Upper lobe of left lung (tissue), 4 donors: ENCODE measurements around the gene SIPA1.

Experiments
- CTCF ChIP-seq, 6 experiments: fragments of 450-650 bp in 4 of 6; fragments of 200-600 bp in 2 of 6; sonication (generic) in 2 of 6; IDR thresholded peaks; one replicate each; pipeline ENCODE4 v1.5.1; 2016 to 2019; ENCODE audit warnings: antibody characterized with exemption in 6 of 6
- POLR2A ChIP-seq, 4 donors: fragments of 450-650 bp; IDR thresholded peaks; one replicate each; pipeline ENCODE4 v1.5.1; 2016 to 2017; ENCODE audit warnings: antibody characterized with exemption in 4 of 4, mild to moderate bottlenecking in 2 of 4
- POLR2AphosphoS5 ChIP-seq, 2 donors: sonication (generic); formaldehyde crosslinking; IDR thresholded peaks; one replicate each; pipeline ENCODE4 v1.5.1; 2017; ENCODE audit warnings: antibody characterized with exemption in 2 of 2

GRCh38 chr11:65629579-65629978 is 8.3 kb upstream of the SIPA1 start:
- TF ChIP-seq POLR2A (IDR thresholded peaks at IDR 0.05): no peak
- TF ChIP-seq CTCF (IDR thresholded peaks at IDR 0.05): no peak
- TF ChIP-seq POLR2AphosphoS5 (IDR thresholded peaks at IDR 0.05): no peak
